ENCODE data around the gene ASCL5. TPM values are rescaled to one million over a fixed set of nuclear protein-coding genes. Genes with fewer than 3 reads are reported as not detected.

The ASCL5 gene
- polyA plus RNA-seq, 3 donors: not detected

DNA sequence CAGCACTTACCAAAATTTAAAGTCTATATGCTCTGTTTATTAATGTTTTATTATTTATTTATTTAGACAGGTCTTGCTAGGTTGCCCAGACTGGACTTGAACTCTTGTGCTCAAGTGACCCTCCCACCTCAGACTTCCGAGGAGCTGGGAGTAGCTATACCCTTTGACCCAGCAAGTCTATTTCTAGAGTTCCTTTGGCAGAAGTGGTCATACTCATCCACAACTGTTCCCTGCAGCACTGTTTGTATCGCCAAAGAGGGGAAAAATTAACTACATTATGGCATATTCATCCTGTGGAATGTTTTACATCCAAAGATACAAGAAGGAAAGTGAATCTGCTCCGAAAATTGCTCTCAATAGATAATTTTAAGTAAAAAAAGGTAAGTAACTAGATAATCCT, 43.2 kb downstream of the ASCL5 start:
- TF ChIP-seq, protein P1, sequence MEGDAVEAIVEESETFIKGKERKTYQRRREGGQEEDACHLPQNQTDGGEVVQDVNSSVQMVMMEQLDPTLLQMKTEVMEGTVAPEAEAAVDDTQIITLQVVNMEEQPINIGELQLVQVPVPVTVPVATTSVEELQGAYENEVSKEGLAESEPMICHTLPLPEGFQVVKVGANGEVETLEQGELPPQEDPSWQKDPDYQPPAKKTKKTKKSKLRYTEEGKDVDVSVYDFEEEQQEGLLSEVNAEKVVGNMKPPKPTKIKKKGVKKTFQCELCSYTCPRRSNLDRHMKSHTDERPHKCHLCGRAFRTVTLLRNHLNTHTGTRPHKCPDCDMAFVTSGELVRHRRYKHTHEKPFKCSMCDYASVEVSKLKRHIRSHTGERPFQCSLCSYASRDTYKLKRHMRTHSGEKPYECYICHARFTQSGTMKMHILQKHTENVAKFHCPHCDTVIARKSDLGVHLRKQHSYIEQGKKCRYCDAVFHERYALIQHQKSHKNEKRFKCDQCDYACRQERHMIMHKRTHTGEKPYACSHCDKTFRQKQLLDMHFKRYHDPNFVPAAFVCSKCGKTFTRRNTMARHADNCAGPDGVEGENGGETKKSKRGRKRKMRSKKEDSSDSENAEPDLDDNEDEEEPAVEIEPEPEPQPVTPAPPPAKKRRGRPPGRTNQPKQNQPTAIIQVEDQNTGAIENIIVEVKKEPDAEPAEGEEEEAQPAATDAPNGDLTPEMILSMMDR (IDR thresholded peaks at IDR 0.05): no peak
- H3K4me2 ChIP-seq (replicated peaks; ENCODE audit: extremely low read depth, low read length, poor library complexity, severe bottlenecking): no peak overlapping the region
- H4K20me1 ChIP-seq (ENCODE audit: insufficient read depth, low read length): no peaks in the 10 kb centered on the region
- Mint-ChIP-seq H3K27ac (no peak overlapping the region), H3K4me3 (no peak overlapping the region), H3K9me3 (no peaks in the 10 kb centered on the region), H3K36me3 (no peaks in the 10 kb centered on the region), H3K4me1 (peaks cover 2% of the 10 kb centered on the region), H3K27me3 (ENCODE audit: low read depth in 3 of 3) (peaks cover 9 to 10% (median 9%) of the 10 kb centered on the region in 3 donors)
- no peaks in the 10 kb centered on the region for H3K4me1 ChIP-seq (ENCODE audit: control insufficient read depth in 1 of 2, insufficient read depth in 2 of 2, low read length in 2 of 2)
- intact Hi-C loops (cut with micrococcal nuclease): no loop called here
- H3K27me3 ChIP-seq (ENCODE audit: control insufficient read depth in 2 of 2, insufficient read depth in 2 of 2, low read length in 2 of 2): no peaks in the 10 kb centered on the region
- H2AFZ ChIP-seq (ENCODE audit: insufficient read depth, low read depth, low read length, poor library complexity, severe bottlenecking): no peak overlapping the region
- no peak overlapping the region for H3K27ac ChIP-seq (ENCODE audit: low read depth in 1 of 2, low read length in 2 of 2)
- WGBS (ENCODE audit: insufficient coverage): 100% methylated on average over 1 of the region's 3 CpGs
- no peaks in the 10 kb centered on the region for H3K79me2 ChIP-seq (ENCODE audit: insufficient read depth, low read length)
- H3K9me3 ChIP-seq (replicated peaks in 1 of 2; ENCODE audit: control insufficient read depth in 1 of 2, insufficient read depth in 1 of 2, low read length in 2 of 2): no peaks in the 10 kb centered on the region
- no peak overlapping the region for H3K4me3 ChIP-seq (replicated peaks in 1 of 3; ENCODE audit: low read depth in 2 of 3, low read length in 3 of 3)
- DNase-seq: no peak
- no peaks in the 10 kb centered on the region for H3K36me3 ChIP-seq (replicated peaks in 1 of 2; ENCODE audit: control insufficient read depth in 1 of 2, insufficient read depth in 2 of 2, low read length in 2 of 2)
- H3K9ac ChIP-seq (ENCODE audit: insufficient read depth, low read length, poor library complexity, severe bottlenecking): no peak overlapping the region

DNA sequence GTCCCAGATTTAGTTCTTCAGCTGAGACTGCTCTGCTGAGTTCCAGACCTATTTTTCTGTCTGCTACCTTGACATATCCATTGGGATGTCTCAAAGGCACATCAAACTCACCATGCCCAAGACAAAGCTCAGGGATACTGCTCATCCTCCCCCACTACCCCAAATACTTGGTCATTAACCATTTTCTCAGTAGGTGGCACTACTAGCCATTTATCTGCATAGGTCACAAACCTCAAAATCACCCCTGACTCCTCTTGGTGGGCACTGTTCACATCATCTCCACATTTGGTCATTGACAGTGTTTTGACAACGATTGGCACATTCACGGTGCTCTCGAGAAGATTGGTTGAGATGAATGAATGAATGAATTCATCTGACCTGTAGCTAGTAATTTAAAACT, 46.8 kb downstream of the ASCL5 start:
- Histone ChIP-seq H3K4me3 (replicated peaks in 1 of 3; ENCODE audit: low read depth in 2 of 3, low read length in 3 of 3) (no peak overlapping the region), H3K4me2 (replicated peaks; ENCODE audit: extremely low read depth, low read length, poor library complexity, severe bottlenecking) (no peak overlapping the region), H3K79me2 (ENCODE audit: insufficient read depth, low read length) (no peaks in the 10 kb centered on the region), H3K4me1 (ENCODE audit: control insufficient read depth in 1 of 2, insufficient read depth in 2 of 2, low read length in 2 of 2) (no peaks in the 10 kb centered on the region), H3K9ac (ENCODE audit: insufficient read depth, low read length, poor library complexity, severe bottlenecking) (no peak overlapping the region), H4K20me1 (ENCODE audit: insufficient read depth, low read length) (no peaks in the 10 kb centered on the region), H3K27ac (ENCODE audit: low read depth in 1 of 2, low read length in 2 of 2) (no peak overlapping the region), H3K27me3 (ENCODE audit: control insufficient read depth in 2 of 2, insufficient read depth in 2 of 2, low read length in 2 of 2) (no peaks in the 10 kb centered on the region), H3K36me3 (replicated peaks in 1 of 2; ENCODE audit: control insufficient read depth in 1 of 2, insufficient read depth in 2 of 2, low read length in 2 of 2) (no peaks in the 10 kb centered on the region), H3K9me3 (replicated peaks in 1 of 2; ENCODE audit: control insufficient read depth in 1 of 2, insufficient read depth in 1 of 2, low read length in 2 of 2) (no peaks in the 10 kb centered on the region), H2AFZ (ENCODE audit: insufficient read depth, low read depth, low read length, poor library complexity, severe bottlenecking) (no peak overlapping the region)
- Mint-ChIP-seq H3K4me1 (no peaks in the 10 kb centered on the region), H3K9me3 (peaks cover 0 to 2% (median 0%) of the 10 kb centered on the region in 7 donors), H3K27me3 (ENCODE audit: low read depth in 3 of 3) (peaks cover 4 to 14% (median 10%) of the 10 kb centered on the region in 3 donors), H3K4me3 (no peak overlapping the region), H3K36me3 (no peaks in the 10 kb centered on the region), H3K27ac (peak overlapping the region in 1 of 7 donors; percentile 17)
- intact Hi-C loops (cut with micrococcal nuclease): no loop called here
- TF ChIP-seq, protein P1 (IDR thresholded peaks at IDR 0.05): no peak
- no CpG with 5 or more reads among the region's 3 CpGs for WGBS (ENCODE audit: insufficient coverage)
- no peak for DNase-seq

All from CD14-positive monocyte (primary cell).